Measurements from ENCODE around the gene TRIM25.

Gene TRIM25

DNA sequence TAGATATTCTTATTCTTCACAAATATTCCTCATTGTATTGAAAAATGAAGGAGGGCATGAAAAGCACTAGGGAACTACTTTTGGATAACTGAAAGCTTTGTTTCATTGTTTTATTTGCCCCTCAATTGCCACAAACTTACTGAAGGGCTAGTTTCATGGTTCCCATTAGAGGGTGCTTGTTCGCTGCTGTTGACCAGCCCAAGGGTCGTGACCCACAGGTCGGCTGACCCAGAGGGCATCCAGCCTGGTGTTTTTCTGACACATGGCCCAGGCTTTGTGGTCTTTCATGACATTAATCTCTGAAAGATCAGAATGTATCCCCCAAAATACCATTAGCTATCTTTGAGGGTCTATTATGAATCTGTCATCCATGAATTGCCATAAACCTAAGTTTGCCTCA, 49.9 kb downstream of the TRIM25 start:
- DNase-seq (ENCODE audit: extremely low read depth, low read depth) = no peak
- TF ChIP-seq, protein P1, sequence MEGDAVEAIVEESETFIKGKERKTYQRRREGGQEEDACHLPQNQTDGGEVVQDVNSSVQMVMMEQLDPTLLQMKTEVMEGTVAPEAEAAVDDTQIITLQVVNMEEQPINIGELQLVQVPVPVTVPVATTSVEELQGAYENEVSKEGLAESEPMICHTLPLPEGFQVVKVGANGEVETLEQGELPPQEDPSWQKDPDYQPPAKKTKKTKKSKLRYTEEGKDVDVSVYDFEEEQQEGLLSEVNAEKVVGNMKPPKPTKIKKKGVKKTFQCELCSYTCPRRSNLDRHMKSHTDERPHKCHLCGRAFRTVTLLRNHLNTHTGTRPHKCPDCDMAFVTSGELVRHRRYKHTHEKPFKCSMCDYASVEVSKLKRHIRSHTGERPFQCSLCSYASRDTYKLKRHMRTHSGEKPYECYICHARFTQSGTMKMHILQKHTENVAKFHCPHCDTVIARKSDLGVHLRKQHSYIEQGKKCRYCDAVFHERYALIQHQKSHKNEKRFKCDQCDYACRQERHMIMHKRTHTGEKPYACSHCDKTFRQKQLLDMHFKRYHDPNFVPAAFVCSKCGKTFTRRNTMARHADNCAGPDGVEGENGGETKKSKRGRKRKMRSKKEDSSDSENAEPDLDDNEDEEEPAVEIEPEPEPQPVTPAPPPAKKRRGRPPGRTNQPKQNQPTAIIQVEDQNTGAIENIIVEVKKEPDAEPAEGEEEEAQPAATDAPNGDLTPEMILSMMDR (IDR thresholded peaks at IDR 0.05; ENCODE audit: low read depth, low read length) = no peak

DNA sequence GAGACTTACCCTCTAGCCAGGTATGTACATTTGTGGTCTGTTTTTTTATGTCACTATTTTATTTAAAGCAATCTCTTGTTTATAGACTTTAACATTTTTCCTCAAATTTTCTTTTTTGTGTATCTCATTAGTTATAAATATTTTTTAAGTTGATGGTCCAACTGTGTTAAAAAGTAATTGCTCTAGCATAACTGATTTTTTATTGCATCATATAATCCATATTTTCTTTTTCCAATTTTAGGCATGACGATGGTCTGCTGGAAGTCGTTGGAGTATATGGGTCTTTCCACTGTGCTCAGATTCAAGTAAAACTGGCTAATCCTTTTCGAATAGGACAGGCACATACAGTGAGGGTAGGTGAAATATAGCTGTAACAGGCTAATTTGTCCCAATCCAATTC, 52.0 kb downstream of the TRIM25 start:
- no peak for DNase-seq (ENCODE audit: extremely low read depth, low read depth)
- TF ChIP-seq, protein P1 (IDR thresholded peaks at IDR 0.05; ENCODE audit: low read depth, low read length) = no peak

DNA sequence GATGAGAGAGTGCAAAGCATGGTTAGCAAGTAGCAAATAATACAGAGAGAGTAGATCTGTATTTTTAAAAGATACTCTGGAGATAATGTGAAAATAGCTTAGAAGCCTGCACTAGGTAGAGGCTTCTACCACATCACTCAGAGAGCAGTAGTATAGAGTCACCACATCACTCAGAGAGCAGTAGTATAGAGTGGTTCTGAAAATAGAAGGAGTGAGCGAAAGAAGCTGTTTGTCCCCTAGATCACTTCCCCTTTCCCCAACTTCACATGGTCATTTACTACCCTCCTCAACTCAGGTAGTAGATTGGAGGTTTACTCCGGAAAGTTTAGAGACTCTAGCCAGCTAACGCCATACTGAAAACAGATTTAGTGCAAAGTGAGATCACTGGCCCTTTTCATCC, 62.8 kb downstream of the TRIM25 start:
- TF ChIP-seq, protein P1 (IDR thresholded peaks at IDR 0.05; ENCODE audit: low read depth, low read length) = no peak
- no peak for DNase-seq (ENCODE audit: extremely low read depth, low read depth)

DNA sequence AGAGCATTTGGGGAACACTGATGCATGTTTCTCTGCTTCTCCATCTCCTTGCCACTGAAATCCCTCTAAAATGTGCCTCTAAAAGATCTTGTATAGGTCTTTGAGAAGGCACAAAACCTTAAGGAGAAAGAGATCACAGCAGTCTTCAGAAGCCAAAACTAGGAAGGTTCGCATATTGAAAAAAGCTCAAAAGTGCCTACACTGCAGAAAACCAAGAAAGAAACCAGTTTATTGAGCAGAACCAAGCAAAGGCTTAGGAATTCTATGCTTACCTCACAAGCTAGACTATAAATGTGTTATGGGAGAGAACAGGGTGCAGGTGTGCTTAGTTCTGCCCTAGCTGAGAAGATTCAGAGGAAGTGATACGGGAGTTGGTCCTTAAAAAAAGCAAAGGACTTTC, 63.3 kb downstream of the TRIM25 start:
- DNase-seq (ENCODE audit: extremely low read depth, low read depth) = no peak
- TF ChIP-seq, protein P1 (IDR thresholded peaks at IDR 0.05; ENCODE audit: low read depth, low read length) = no peak

DNA sequence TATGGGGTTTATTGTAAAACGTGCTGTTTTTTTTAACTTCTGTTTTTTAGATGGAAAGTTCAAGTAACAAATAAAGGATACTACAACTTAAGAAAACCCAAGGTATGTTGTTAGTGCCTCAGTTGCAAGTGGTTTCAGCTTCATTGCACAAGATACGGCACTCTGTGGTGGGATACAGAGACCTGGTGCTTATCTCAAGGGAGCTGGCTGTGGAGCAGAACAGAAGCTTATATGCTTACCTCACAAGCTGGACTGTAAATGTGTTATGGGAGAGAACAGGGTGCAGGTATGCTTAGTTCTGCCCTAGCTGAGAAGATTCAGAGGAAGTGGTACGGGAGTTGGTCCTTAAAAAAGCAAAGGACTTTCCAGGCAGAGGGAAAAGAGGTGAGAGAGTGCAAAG, 64.7 kb downstream of the TRIM25 start:
- TF ChIP-seq, protein P1 (IDR thresholded peaks at IDR 0.05; ENCODE audit: low read depth, low read length) = no peak
- DNase-seq (ENCODE audit: extremely low read depth, low read depth) = no peak

DNA sequence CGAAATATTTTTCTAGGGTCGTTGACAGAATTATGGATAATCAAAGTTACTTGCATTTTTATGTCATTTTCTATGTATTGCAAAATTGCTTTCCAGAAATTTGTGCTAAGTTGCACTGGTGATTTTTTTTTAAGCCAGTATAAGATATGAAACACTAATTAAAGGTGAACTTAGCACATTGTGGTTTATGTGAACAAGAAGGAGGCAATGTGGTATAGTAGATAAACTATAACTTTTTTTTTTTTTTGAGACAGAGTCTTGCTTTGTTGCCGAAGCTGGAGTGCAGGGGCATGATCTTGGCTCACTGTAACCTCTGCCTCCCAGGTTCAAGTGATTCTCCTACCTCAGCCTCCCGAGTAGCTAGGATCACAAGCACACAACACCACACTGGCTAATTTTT, 66.7 kb downstream of the TRIM25 start:
- TF ChIP-seq, protein P1 (IDR thresholded peaks at IDR 0.05; ENCODE audit: low read depth, low read length) = no peak
- no peak for DNase-seq (ENCODE audit: extremely low read depth, low read depth)

DNA sequence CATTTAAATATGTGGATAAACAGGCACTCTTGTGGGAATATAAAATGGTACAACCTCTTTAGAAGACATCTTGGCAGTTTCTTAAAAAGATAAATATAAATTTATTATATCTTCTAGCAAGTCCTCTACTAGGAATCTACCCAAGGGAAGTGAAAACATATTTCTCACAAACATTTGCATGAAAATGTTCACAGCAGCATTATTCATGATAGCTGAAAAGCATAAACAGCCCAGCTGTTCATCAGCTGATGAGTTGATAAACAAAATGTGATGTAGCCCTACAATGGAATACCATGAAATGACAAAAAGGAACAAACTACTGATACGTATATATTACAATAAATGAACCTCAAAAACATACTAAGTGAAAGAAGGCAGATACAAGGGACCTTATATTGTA, 67.9 kb downstream of the TRIM25 start:
- TF ChIP-seq, protein P1 (IDR thresholded peaks at IDR 0.05; ENCODE audit: low read depth, low read length) = no peak
- no peak for DNase-seq (ENCODE audit: extremely low read depth, low read depth)
